ENCODE measurements around the gene EDARADD.
"Not testable (repeated sequence)": the region's sequence is repeated elsewhere in the genome, so short reads cannot be mapped to it uniquely, and the experiment has no call there.

The EDARADD gene

DNA sequence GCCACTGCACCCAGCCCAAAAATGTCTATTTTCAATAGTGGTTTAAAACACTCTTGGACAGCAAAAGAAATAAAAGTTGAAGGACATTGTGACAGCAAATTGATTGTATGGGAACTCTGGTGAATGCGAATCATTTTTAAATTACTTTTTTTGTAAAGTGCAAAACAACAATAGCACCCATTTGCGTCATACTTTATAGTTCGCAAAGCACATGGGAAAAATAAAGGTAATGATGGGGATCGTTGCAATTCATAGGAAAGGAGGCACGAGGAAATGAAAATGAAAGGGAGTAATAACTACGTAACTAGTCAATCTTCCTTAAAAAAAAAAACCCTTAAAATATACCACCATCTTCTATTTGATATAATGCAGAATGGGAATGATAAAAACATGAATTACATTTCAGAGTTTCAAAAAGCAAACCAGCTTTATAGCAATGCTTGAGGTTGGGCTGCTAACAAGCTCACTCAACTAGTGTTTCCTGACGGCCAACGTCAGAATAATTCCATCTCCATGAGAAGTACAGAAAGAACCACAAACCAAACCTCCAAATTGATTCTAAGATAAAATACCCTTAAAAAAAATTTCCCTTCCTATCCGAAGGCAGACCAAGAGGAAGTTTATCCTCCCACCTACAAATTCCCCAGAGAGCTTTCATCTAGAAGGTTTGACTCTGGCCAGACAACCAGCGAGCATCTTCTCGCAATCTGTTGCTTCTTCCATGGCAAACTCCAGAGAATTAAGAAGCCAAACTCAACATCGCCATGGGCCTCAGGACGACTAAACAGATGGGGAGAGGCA is at the start of gene EDARADD:
EDARADD (plus strand) TSS at position 606 of the 801 bp plus-strand sequence; CDS start at position 765, 159 bp downstream.
- no peak for DNase-seq (ENCODE audit: extremely low read depth in 1 of 2, low read depth in 1 of 2)

DNA sequence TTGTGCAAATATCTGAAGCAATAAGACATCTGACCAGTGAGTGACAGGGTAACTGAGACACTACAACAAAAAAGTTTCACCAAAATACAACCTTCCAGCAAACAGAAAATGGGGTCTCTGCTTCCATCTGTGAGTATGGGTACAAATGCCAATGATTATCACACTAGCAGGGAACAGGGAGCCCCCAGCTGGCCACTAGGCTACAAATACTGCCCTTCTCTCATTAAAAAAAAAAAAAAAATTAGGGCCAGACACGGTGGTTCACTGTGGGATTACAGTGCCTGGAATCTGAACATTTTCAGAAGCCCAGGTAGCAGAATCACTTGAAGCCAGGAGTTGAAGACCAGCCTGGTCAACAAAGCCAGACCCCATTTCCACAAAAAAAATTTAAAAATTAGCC is 48.4 kb upstream of the EDARADD start:
- no peak for DNase-seq (ENCODE audit: extremely low read depth in 1 of 2, low read depth in 1 of 2)

DNA sequence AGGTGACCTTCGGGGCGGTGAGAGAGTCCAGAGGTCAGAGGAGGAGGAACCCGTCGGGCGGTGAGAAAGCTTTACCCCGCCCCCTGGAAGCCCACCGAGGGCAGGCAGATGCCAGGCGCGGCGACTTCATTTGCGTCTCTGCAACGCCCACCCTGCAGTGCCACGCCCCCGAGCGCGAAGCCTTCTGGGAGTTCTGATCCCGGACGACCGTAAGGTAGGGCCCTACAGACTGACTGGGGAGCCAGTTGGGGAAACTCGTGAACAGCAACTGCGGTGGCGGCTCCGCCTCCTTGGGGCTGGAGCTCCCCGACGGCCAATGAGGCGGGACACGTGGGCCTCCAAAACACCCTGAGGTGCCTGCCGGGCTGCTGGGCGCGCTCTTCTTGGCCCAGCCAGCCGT is 46.0 kb upstream of the EDARADD start:
- no peak for DNase-seq (ENCODE audit: extremely low read depth in 1 of 2, low read depth in 1 of 2)

GRCh38 chr1:236350308-236350707 is 43.8 kb upstream of the EDARADD start:
- no peak for DNase-seq (ENCODE audit: extremely low read depth in 1 of 2, low read depth in 1 of 2)

GRCh38 chr1:236351875-236352573 is 42.1 kb upstream of the EDARADD start:
- no peak for DNase-seq (ENCODE audit: extremely low read depth in 1 of 2, low read depth in 1 of 2)

- not testable (repeated sequence) for DNase-seq (ENCODE audit: extremely low read depth in 1 of 2, low read depth in 1 of 2)
These were observed 41.3 kb upstream of the EDARADD start for GRCh38 chr1:236352747-236353146.

- no peak for DNase-seq (ENCODE audit: extremely low read depth in 1 of 2, low read depth in 1 of 2)
These were observed 40.3 kb upstream of the EDARADD start for GRCh38 chr1:236353813-236354212.

- no peak for DNase-seq (ENCODE audit: extremely low read depth in 1 of 2, low read depth in 1 of 2)
These were observed 39.5 kb upstream of the EDARADD start for GRCh38 chr1:236354330-236355147.

DNA sequence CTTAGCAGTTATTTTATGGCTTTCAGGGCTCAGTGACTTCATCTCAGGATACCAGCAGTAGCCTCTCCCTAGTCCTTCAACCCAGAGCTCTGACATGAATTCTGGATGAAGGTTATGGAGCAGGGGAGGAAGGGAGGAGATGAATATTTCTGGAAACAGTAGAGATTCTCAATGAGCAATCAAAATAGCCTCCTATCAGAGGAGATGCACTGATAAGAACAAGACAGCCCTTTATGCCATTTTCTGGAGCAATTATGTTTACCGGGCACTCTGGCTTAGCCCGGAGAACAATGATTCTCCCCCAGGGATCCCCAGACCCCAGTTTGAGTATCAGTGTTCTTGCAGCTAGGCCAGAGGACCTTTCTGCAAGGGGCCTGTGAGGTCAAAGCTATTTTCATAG is 37.9 kb upstream of the EDARADD start:
- DNase-seq (ENCODE audit: extremely low read depth in 1 of 2, low read depth in 1 of 2): no peak

DNA sequence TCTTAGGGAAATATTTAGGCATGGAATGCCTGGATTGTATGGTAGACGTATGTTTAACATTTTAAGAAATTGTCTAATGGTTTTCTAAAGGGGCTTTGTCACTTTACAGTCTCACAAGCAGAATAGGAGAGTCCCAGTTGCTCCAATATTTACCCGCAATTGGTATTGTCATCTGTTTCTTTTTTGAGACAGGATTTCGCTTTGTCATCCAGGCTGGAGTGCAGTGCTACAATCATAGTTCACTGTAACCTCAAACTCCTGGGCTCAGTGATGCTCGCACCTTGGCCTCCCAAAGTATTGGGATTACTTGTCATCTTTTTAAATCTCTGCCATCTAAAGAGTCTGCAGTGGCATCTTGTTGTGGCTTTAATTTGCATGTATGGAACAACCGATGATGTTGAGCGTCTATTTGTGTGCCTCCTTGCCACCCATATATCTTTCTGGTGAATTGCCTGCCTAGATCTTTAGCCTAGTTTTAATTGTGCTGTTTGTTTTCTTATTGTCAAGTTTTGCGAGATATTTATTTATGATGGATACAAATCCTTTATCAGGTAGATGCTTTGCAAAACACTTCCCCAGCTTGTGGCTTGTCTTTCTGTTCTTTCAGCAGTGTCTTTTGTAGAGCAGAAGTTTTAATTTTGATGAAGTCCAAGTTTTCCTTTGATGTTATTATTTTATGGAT is 32.0 kb upstream of the EDARADD start:
- no peak for DNase-seq (ENCODE audit: extremely low read depth in 1 of 2, low read depth in 1 of 2)

- DNase-seq (ENCODE audit: extremely low read depth in 1 of 2, low read depth in 1 of 2): no peak
These were observed 30.8 kb upstream of the EDARADD start for GRCh38 chr1:236363237-236363636.

GRCh38 chr1:236365999-236366570 is 28.0 kb upstream of the EDARADD start:
- DNase-seq (ENCODE audit: extremely low read depth in 1 of 2, low read depth in 1 of 2): no peak

DNA sequence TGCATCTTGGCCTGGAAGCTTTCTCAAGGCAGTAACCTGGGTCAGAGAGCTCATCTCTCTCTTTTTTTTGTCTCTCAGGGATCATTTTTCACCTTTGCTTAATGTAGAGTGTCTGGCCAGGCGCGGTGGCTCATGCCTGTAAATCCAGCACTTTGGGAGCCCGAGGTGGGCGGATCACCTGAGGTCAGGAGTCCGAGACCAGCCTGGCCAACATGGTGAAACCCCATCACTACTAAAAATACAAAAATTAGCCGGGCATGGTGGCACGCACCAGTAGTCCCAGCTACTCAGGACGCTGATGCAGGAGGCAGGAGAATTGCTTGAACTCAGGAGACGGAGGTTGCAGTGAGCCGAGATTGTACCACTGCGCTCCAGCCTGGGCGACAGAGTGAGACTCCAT is 27.4 kb upstream of the EDARADD start:
- DNase-seq (ENCODE audit: extremely low read depth in 1 of 2, low read depth in 1 of 2): not testable (repeated sequence)

GRCh38 chr1:236370420-236370819 is 23.7 kb upstream of the EDARADD start:
- DNase-seq (ENCODE audit: extremely low read depth in 1 of 2, low read depth in 1 of 2): no peak

- no peak for DNase-seq (ENCODE audit: extremely low read depth in 1 of 2, low read depth in 1 of 2)
These were observed 23.0 kb upstream of the EDARADD start for GRCh38 chr1:236371083-236371482.

- DNase-seq (ENCODE audit: extremely low read depth in 1 of 2, low read depth in 1 of 2): no peak
These were observed 16.1 kb upstream of the EDARADD start for GRCh38 chr1:236377832-236378535.

DNA sequence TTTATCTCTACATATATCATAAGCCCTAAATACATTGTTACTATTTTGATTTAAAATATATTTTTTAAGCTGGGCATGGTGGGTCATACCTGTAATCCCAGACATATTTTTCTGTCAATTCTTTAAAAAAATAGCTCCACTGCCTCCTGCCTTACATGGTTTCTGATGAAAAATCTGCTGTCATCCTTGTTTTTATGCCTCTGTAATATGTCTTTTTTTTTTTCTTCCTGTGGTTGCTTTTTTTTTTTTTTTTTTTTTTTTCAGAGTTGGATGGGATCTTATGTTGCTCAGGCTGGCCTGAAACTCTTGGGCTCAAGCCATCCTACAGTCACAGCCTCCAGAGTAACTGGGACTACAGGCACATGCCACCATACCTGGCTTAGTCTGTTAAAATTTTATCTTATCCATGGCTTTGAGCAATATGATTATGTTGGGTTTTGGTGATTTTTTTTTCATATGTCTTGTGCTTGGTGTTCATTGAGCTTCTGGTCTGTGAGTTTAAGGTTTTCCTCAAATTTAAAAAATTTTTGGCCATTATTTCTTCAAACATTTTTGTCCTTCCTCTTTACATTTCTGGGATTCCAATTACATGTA is 12.4 kb upstream of the EDARADD start:
- no peak for DNase-seq (ENCODE audit: extremely low read depth in 1 of 2, low read depth in 1 of 2)

DNA sequence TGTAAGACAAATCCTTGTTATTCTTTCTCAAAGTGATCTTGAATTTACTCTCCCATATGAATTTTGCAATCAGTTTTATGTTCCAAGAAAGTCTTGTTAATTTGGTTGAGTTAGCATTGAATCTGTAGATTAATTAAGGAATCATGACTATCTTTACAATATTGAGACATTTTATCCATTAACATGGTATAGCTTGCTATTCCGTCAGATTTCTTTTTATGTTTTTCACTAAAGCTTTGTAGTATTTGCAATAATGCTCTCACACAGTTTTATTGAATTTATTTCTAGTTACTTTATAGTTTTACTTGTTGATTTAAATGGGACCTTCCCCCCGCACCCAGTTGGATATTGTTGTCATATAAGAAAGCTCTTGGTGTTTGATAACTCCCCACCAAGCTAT is 5.8 kb upstream of the EDARADD start:
- no peak for DNase-seq (ENCODE audit: extremely low read depth in 1 of 2, low read depth in 1 of 2)

GRCh38 chr1:236389253-236389652 is 4.8 kb upstream of the EDARADD start:
- DNase-seq (ENCODE audit: extremely low read depth in 1 of 2, low read depth in 1 of 2): no peak

GRCh38 chr1:236391008-236391407 is 3.1 kb upstream of the EDARADD start:
- DNase-seq (ENCODE audit: extremely low read depth in 1 of 2, low read depth in 1 of 2): no peak
